Central memory CD4-positive, alpha-beta T cell (primary cell): Measurements from ENCODE around the gene TIMM17A.
"Not testable (repeated sequence)": the region's sequence is repeated elsewhere in the genome, so short reads cannot be mapped to it uniquely, and the experiment has no call there.

Experiments
- DNase-seq: peaks from one replicate; pipeline ENCODE4 v3.0.0; 2022

The TIMM17A gene

GRCh38 chr1:201940316-201940715 lies 15.0 kb upstream of the TIMM17A start:
- DNase-seq: not testable (repeated sequence)

GRCh38 chr1:201941420-201942128 lies 13.7 kb upstream of the TIMM17A start:
- DNase-seq: no peak

DNA sequence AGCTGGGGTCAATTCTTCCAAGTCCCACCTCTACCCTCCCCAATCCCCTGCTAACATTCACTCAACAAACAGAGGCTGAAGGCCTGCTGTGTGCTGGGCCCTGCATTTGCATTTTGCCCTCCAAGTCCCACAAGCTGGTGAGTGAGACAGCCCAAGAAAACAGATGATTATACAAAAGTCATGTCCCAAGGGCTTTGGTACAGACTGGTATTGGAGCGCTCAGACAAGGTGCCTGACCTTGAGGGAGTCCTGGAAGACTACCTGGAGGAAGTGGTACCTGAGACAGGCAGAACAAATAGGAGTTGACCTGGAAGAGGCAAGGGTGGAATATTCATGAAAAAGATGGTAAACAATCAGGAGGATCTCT lies 13.2 kb upstream of the TIMM17A start:
- no peak for DNase-seq

- no peak for DNase-seq
Measured at GRCh38 chr1:201944002-201944401, 11.3 kb upstream of the TIMM17A start.

GRCh38 chr1:201944639-201945038 lies 10.7 kb upstream of the TIMM17A start:
- DNase-seq: no peak

- DNase-seq: no peak
Measured at GRCh38 chr1:201945157-201945556, 10.1 kb upstream of the TIMM17A start.

GRCh38 chr1:201945863-201946223 lies 9.5 kb upstream of the TIMM17A start:
- no peak for DNase-seq

- no peak for DNase-seq
Measured at GRCh38 chr1:201946224-201946908, 8.9 kb upstream of the TIMM17A start, which contains the start of gene LMOD1. Gene LMOD1 (minus strand): TSS chr1:201946548. CDS start chr1:201946340, 208 bp downstream.

GRCh38 chr1:201947697-201948008 lies 7.7 kb upstream of the TIMM17A start:
- DNase-seq: no peak

DNA sequence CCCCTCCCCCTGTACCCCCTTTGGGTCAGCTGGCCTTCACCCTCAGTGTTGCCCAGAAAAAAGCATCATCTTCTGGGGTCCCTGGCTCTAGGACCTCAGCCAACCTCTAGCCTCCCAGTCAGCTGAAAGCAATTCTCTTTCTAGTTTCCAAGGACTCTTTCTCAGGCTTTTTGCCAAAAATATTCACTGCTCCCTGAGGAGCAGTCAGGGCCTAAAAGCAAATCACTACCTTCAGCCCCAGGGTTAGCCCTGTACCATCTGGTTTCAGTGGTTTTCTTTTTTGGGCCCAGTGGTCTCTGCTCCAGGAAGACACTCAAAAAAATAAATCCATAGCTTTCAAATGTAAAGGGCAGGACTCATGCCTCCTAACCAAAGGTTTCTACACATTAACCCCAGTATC lies 5.8 kb upstream of the TIMM17A start:
- DNase-seq: no peak

- DNase-seq: no peak
Measured at GRCh38 chr1:201954263-201955008, 867 bp upstream of the TIMM17A start.

- no peak for DNase-seq
Measured at GRCh38 chr1:201955729-201956143, 433 bp downstream of the TIMM17A start.

GRCh38 chr1:201958348-201958747 lies 3.0 kb downstream of the TIMM17A start:
- no peak for DNase-seq

GRCh38 chr1:201962382-201962781 lies 7.1 kb downstream of the TIMM17A start:
- DNase-seq: not testable (repeated sequence)

DNA sequence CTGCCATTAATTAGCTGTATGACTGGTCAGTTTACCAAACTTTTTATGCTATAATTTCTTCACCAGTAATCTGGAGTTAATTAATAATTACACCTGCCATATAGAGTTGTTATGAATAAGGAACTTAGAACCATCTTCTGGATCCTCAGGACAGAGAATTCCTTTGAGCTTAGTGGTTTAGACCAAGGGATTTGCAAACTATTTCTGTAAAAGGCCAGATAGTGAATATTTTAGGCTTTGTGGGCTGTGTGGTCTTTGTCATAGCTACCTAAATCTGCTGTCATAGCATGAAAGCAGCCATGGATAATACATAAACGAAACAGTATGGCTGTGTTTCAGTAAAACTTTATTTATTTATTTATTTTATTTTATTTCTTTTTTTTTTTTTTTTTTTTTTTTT lies 9.0 kb downstream of the TIMM17A start:
- DNase-seq: no peak

- DNase-seq: no peak
Measured at GRCh38 chr1:201966171-201966570, 10.9 kb downstream of the TIMM17A start.

DNA sequence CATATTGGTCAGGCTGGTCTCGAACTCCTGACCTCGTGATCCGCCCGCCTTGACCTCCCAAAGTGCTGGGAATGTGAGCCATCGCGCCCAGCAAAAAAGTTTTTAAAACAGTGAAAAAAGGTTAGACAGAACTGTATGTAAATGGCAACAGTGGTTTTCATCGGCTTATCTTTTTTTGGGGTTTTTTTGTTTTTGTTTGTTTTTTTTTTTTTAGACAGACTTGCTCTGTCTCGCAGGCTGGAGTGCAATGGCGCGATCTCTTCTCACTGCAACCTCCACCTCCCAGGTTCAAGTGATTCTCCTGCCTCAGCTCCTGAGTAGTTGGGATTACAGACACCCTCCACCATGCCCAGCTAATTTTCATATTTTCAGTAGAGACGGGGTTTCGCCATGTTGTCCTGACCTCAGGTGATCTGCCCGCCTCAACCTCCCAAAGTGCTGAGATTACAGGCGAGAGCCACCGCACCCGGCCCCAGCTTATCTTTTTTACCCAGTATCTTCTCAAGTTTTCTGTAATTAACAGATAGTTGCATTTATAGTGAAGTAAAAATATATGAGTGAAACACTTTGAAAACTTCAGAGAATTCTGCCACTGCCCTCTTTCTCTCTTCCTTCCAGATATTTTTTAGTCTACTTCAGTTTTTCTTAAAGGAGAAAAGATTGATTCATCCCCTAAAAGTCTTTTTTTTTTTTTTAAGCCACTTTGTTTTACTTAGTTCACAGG lies 13.1 kb downstream of the TIMM17A start:
- DNase-seq: no peak

DNA sequence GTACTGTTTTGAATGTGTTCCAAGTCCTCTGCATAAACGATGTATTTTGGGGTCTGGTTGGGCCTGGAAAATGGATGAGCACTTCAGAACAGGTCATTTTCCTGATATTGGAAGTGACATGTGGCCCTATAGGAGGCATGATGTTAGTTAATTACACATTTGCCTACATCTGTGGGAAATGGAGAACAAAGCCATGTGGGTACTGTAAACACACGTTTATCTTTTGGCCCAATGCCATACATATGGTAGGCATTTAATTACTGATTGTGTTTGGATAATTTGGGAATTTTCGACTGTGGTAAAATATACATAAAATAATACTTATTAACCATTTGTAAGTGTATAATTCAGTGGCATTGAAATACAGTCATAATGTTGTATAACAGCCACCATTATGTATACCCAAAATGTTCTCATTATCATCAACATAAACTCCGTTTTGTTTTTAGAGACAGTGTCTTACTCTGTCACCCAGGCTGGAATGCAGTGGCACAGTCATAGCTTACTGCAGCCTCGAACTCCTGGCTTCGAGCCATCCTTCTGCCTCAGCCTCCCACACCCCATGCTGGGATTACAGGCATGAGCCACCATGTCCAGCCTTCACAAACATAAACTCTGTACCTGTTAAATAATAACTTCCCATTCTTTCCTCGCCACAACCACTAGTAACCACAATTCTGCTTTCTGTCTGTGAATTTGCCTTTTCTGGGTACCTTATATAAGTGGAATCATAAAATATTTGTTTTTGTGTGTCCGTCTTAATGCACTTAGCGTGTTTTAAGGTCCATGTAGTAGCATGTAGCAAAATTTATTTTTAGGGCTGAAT lies 15.2 kb downstream of the TIMM17A start:
- no peak for DNase-seq

GRCh38 chr1:201982082-201982622 lies 26.8 kb downstream of the TIMM17A start:
- no peak for DNase-seq

- DNase-seq: peak; percentile 51
Measured at GRCh38 chr1:201982623-201983379, 27.5 kb downstream of the TIMM17A start, which contains the start of gene RNPEP. Gene RNPEP (plus strand): TSS chr1:201982648. CDS start chr1:201982667, 19 bp downstream.

DNA sequence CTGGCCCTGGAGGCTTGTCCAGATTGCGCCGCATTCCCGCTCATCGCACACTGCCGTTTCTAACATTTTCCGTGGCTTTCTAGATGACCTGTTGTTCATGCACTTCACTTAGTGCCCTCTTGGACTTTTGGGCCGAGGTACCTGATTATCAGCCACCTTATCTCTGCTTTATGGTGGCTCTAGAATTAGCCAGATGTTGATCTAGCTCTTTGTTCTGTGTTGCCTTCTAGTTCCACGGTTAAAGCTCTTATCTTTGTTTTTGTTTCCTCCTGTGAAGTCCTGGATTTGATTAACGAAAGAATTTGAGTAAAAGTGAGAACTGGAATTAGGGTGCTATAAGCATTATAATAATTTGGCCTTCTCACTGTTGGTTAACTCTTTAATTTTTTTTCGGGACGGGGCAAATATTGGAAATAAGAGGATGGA lies 28.1 kb downstream of the TIMM17A start:
- DNase-seq: no peak
